Neutrophil (primary cell): Measurements from ENCODE around the gene GALNTL6.

Experiments used
- H3K27ac ChIP-seq: fragments of 200-600 bp; sonication (generic); 2 replicates; pipeline ENCODE4 v1.5.1; 2016; ENCODE audit warnings: mild to moderate bottlenecking, moderate library complexity
- H3K27me3 ChIP-seq: fragments of 200-600 bp; sonication (generic); 2 replicates; pipeline ENCODE4 v1.6.0; 2016; ENCODE audit warnings: mild to moderate bottlenecking
- H3K36me3 ChIP-seq: fragments of 200-600 bp; sonication (generic); 2 replicates; pipeline ENCODE4 v1.5.1; 2017
- H3K4me1 ChIP-seq, 2 experiments: fragments of 200-600 bp in 1 of 2; sonication (generic) in 1 of 2; 1 replicate in 1 of 2; 2 replicates in 1 of 2; pipeline versions ENCODE4 v1.5.1 to v1.6.1; 2013 to 2016; ENCODE audit warnings: low read depth in 1 of 2, low read length in 1 of 2, mild to moderate bottlenecking in 1 of 2, moderate library complexity in 1 of 2; ENCODE audit not compliant: control insufficient read depth in 1 of 2, insufficient read depth in 1 of 2
- H3K4me3 ChIP-seq, 2 experiments: fragments of 200-600 bp in 1 of 2; sonication (generic) in 1 of 2; 1 replicate in 1 of 2; 2 replicates in 1 of 2; pipeline ENCODE4 v1.5.1; 2013 to 2016; ENCODE audit warnings: low read depth in 1 of 2, low read length in 1 of 2, mild to moderate bottlenecking in 1 of 2, moderate library complexity in 1 of 2
- H3K9me3 ChIP-seq: fragments of 200-600 bp; sonication (generic); 2 replicates; pipeline ENCODE4 v1.5.1; 2016
- CTCF ChIP-seq: fragments of 200-600 bp; sonication (generic); IDR thresholded peaks from 2 replicates; pipeline ENCODE4 v1.5.1; 2016; ENCODE audit warnings: antibody characterized with exemption

Gene GALNTL6

DNA sequence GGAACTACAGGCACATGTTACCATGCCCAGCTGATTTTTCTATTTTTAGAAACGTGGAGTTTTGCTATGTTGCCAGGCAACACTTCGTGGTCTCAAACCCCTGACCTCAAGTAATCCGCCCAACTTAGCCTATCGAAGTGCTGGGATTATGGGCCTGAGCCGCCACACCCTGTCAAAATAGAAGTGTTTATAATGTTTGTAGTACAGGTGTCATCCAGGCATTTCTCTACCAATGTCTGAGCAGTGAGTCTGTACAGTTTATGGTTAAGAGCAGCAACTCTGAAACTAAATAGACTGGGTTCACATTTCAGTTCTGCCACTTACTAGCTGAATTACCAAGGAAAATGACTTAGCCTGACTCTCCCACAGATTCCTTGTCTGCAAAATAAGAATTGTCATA, 895.0 kb downstream of the GALNTL6 start:
- Histone ChIP-seq H3K4me3 (no peak overlapping the region), H3K4me1 (no peaks in the 10 kb centered on the region)
- no peak for TF ChIP-seq CTCF

DNA sequence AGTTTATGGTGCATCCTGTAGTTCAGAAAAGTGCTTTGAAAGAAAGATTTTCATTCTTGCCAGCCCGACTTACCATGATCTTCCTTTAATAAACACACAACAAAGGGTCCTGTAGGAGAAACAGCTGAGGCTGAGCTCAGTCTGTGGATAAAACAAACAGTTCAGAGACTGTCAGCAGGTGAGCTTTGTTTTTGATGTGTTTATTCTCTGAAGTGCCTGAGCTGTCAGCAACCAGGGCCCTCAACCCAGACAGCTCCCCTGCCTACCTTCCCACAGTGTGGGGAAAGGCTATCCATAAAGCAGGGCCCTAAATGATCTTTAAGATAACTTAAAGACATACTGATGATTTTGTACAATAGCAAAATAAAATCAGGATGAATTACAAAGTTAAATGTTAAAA, 896.2 kb downstream of the GALNTL6 start:
- no peaks in the 10 kb centered on the region for H3K27me3 ChIP-seq

More for the DNA sequence above, 895.0 kb downstream of the GALNTL6 start:
- peaks cover 6% of the 10 kb centered on the region for H3K9me3 ChIP-seq
- no peak overlapping the region for H3K27ac ChIP-seq
- no peaks in the 10 kb centered on the region for H3K27me3 ChIP-seq
- H3K36me3 ChIP-seq: no peaks in the 10 kb centered on the region

GRCh38 chr4:172716291-172716690, 903.1 kb downstream of the GALNTL6 start:
- Histone ChIP-seq H3K36me3 (no peaks in the 10 kb centered on the region), H3K27ac (no peak overlapping the region), H3K27me3 (no peaks in the 10 kb centered on the region), H3K4me3 (no peak overlapping the region), H3K9me3 (no peaks in the 10 kb centered on the region), H3K4me1 (no peaks in the 10 kb centered on the region)
- no peak for TF ChIP-seq CTCF

More for the DNA sequence above, 896.2 kb downstream of the GALNTL6 start:
- H3K9me3 ChIP-seq: peaks cover 6% of the 10 kb centered on the region
- H3K27ac ChIP-seq: no peak overlapping the region
- no peaks in the 10 kb centered on the region for H3K4me1 ChIP-seq
- TF ChIP-seq CTCF: no peak
- H3K36me3 ChIP-seq: no peaks in the 10 kb centered on the region
- H3K4me3 ChIP-seq: no peak overlapping the region

DNA sequence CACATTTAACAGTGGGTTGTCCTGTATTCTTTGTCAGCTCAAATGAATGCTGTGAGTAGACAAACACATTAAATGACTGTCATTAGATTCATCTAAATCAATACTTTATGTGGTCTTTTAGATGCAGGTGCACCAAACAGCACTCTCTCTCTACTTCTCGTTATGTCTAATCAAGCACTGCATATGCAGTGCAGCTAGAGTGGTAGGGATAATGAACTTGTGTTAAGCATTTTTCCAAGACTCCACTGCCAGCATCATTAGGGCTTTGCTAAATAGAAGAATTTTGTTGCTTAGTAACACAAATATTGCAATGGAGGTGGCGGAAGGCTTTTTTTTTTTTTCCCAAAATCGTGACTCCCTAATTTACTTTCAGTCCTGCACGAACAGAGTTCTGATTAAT, 908.5 kb downstream of the GALNTL6 start:
- Histone ChIP-seq H3K27me3 (no peaks in the 10 kb centered on the region), H3K4me1 (no peaks in the 10 kb centered on the region), H3K27ac (no peak overlapping the region), H3K4me3 (no peak overlapping the region), H3K36me3 (no peaks in the 10 kb centered on the region), H3K9me3 (no peaks in the 10 kb centered on the region)
- TF ChIP-seq CTCF: no peak

GRCh38 chr4:172725581-172725980, 912.4 kb downstream of the GALNTL6 start:
- TF ChIP-seq CTCF: no peak
- H3K9me3 ChIP-seq: no peaks in the 10 kb centered on the region
- H3K36me3 ChIP-seq: no peaks in the 10 kb centered on the region
- no peaks in the 10 kb centered on the region for H3K27me3 ChIP-seq
- H3K4me1 ChIP-seq: no peaks in the 10 kb centered on the region
- H3K4me3 ChIP-seq: no peak overlapping the region
- H3K27ac ChIP-seq: no peak overlapping the region

DNA sequence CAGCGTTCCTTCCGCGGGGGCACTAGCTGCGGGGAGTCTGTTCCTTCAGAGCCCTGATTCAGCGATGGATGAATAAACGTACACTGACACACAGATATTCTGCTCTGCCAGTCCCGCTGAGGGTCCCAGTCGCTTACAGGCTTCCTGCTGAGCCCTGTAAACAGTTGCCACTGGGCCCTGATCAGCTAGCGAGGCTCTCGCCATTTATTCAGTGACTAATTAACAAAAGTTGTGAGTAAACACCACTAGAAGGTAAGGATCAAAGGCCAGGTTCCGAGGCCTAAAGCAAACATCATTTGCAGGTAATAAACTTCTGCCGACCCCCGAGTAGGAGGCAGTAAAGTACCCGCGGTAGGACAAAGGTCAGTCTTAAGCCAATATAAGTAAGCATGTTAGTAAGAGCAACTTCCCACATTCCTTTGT, 912.8 kb downstream of the GALNTL6 start:
- H3K36me3 ChIP-seq: no peaks in the 10 kb centered on the region
- H3K4me1 ChIP-seq: no peaks in the 10 kb centered on the region
- H3K4me3 ChIP-seq: no peak overlapping the region
- TF ChIP-seq CTCF: no peak
- H3K9me3 ChIP-seq: no peaks in the 10 kb centered on the region
- no peak overlapping the region for H3K27ac ChIP-seq
- H3K27me3 ChIP-seq: no peaks in the 10 kb centered on the region
